RPMI8226 (cell line): ENCODE data around the gene CRADD.
"Not testable (repeated sequence)": the region's sequence is repeated elsewhere in the genome, so short reads cannot be mapped to it uniquely, and the experiment has no call there.

ENCODE experiments used
- DNase-seq: peaks from one replicate; pipeline ENCODE4 v3.0.0-alpha.2; 2015

Gene CRADD

DNA sequence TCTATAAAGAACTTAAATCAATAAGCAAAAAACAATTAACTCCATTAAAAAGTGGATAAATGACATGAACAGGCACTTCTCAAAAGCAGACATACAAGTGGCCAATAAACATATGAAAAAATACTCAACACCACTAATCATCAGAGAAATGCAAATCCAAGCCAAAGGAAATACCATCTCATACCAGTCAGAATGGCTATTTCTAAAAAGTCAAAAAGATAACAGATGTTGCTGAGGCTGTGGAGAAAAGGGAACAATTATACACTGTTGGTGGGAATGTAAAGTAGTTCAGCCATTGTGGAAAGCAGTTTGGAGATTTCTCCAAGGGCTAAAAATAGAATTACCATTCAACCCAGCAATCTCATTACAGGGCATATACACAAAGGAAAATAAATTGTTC lies 236.7 kb downstream of the CRADD start:
- DNase-seq, result no peak

GRCh38 chr12:93914281-93914680 lies 237.1 kb downstream of the CRADD start:
- no peak for DNase-seq

GRCh38 chr12:93915411-93915810 lies 238.2 kb downstream of the CRADD start:
- DNase-seq, result no peak

DNA sequence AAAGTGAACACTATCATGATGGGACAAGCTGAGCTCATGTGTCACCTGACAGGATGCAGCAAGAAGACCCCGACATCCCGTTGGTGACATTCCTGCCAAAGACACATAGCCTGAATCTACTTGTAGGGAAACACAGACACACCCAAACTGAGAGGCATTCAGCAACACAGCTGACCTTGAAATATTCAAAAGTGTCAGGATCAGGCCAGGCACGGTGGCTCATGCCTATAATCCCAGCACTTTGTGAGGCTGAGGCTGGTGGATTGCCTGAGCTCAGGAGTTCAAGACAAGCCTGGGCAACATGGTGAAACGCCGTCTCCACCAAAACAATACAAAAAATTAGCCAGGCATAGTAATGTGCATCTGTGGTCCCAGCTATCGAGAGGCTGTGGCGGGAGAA lies 239.2 kb downstream of the CRADD start:
- no peak for DNase-seq

DNA sequence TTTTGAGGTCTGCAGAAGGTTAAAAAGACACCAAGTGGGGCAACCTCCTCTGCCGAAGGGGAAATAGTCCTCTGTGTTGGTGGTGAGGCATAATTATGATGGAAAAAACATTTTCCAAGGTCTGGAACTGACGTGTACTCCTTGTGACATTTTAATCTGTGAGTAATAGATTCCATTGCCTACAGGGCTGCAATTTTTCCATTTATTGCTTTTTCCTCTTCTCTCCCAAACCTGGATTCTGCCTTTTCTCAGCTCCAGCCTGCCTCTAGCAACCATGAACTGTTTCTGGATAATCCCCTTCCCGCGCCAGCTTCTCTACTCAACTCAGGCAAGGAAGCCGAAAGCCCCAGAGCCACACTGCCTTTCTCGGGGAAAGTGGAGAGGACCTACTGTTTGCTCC lies 241.1 kb downstream of the CRADD start:
- DNase-seq, result no peak

DNA sequence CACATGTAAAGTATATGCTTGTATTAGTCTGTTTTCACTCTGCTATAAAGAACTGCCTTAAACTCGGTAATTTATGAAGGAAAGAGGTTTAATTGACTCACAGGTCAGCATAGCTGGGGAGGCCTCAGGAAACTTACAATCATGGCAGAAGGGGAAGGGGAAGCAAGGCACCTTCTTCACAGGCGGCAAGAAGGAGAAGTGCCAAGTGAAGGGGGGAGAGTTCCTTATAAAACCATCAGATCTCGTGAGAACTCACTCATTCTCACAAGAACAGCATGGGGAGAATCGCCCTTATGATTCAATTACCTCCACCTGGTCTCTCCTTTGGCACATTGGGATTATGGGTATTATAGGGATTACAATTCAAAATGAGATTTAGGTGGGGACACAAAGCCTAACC lies 241.7 kb downstream of the CRADD start:
- no peak for DNase-seq

GRCh38 chr12:93921521-93921920 lies 244.3 kb downstream of the CRADD start:
- no peak for DNase-seq

GRCh38 chr12:93922583-93923006 lies 245.4 kb downstream of the CRADD start:
- DNase-seq, result no peak

DNA sequence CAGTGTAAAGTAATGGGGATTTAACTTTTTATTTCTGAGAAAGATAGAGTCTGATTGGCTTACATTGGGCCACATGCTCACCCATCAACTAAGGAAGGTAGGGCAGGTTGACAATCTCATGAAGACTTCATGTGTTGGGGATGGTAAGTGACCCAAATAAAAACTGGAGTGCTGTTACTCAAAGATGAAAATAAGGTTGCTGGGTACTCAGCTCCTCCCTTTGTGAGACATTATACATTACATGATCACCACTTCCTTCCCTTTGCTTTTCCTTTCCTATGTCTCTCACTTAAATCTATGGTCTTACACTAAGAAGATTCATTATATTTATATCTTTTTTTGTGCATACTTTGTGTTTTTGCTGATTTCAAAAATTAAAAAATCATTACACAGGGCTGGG lies 247.2 kb downstream of the CRADD start:
- DNase-seq, result no peak

DNA sequence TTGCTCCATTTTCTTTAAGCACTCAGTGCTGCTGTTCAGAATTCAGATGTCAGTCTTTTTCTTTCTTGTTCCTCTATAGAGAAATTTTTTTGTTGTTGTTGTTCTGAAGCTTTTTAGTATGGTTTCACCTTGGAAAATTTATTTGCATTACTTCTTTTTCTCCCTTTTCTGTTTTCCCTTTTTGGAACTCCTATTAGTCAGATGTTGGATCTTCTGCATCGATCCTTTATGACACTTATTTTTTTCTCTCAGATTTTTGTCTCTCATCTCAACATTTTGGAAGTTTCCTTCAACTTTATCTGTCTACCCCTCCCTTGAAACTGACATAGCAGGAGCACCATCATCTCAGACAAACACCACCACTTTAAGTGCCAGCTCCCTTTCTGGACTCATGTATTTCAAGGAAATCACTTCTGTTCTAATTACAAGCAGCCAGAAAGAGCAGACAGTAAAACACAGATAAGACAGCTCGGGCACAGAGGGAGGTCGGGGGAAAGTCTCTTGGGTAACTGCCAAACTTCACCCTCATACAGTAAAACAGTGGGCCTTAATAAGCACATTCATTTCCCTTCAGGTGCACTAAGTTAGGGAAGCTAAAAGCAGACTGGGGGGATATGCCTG lies 248.5 kb downstream of the CRADD start:
- no peak for DNase-seq

DNA sequence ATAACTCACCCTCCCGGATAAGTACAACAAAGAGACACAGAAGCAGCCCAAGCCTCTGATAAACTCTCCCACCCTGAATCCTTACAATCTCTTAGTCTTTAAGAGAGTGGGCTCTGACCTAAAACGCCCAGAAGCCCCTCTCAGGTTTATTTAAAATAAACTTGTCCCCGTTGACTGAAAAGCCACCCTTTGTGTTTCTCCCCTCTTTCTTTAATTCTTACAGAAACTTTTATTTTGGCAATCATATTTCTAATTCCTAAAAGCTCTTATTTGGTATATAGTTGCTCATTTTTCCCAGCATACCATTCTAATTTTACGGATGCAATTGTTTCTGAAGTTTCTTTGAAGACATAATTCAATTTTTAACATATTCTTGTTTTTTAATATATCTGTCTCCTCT lies 249.1 kb downstream of the CRADD start:
- DNase-seq, result no peak

DNA sequence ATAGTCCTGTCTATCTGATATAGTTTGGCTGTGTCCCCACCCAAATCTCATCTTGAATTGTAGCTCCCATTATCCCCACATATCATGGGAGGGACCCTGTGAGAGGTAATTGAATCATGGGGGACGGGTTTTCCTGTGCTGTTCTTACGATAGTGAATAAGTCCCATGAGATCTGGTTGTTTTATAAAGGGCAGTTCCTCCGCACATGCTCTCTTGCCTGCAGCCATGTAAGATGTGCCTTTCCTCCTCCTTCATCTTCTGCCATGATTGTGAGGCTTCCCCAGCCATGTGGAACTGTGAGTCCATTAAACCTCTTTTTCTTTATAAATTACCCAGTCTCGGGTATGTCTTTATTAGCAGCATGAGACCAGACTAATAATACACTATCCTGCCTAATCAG lies 251.9 kb downstream of the CRADD start:
- DNase-seq, result not testable (repeated sequence)

DNA sequence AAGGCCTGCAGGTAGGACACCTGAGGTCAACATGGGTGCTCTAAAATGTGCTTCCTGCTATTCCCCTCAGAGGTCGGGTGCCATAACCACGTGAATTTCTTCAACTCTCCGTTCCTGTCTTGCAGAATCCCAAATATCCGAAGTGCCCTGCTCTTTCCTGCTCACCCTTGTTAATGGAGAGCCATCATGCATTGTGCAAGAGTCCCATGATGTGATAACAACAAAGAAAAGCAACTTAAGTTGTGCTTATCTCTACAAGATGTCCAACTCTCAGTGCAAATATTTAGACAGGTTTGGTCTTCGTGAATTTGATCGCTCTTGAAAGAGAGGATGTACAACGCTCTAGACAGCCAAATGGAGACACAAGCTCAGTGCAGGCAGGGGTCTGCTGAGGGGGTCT lies 260.6 kb downstream of the CRADD start:
- DNase-seq, result no peak

DNA sequence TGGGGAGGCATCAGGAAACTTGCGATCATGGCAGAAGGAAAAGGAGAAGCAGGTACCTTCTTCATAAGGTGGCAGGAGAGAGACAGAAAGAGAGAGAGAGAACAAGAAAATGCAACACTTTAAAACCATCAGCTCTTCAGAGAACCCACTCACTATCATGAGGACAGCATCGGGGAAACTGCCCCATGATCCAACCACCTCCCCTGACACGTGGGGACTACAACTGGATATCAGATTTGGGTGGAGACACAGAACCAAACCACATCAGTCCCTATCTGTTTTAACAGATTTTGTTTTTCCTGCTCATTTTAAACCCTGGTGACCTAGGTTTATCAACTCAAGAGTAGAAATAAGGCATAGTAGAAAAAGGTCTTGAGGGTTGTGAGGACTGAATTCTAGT lies 261.1 kb downstream of the CRADD start:
- DNase-seq, result no peak

DNA sequence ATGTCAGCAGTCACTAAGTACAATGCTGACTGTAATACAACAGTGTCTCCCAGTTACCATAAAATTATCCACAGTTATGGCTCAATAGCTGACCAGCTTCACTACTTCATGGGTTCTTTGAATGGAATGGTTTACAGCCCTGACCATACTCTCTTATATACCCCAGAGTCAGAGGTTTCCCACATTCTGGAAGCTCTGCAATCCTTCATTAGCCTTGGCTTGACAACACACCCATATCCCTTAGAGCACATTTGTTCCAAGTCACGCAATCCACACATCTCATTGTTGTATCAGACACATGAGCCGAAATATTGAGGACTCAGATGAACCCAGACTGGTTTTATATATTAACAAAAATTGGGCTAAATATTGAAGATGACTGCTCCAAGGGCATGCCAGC lies 261.8 kb downstream of the CRADD start:
- no peak for DNase-seq

GRCh38 chr12:93939641-93940325 lies 262.6 kb downstream of the CRADD start:
- no peak for DNase-seq

GRCh38 chr12:93943780-93944179 lies 266.6 kb downstream of the CRADD start:
- DNase-seq, result no peak

DNA sequence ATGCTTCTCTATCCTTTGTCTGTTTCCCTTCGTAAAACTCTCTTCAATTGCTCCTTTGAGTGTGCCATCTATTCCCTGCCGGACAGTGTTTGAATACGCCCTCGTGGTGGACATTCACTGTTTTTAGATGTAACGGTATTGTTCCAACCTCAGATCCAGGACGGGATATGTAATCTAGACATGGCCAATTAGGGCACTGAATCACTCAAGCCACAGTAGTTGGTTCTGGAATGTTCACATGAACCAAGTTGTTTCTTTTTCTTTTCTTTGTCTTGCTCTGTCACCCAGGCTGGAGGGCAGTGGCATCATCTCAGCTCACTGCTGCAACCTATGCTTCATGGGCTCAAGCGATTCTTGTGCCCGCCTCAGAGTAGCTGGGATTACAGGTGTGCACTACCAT lies 267.0 kb downstream of the CRADD start:
- no peak for DNase-seq
